Measurements from ENCODE around the gene ANXA10. TPM values are rescaled to one million over a fixed set of nuclear protein-coding genes. Genes with fewer than 3 reads are reported as not detected.

ANXA10 gene
- total and polyA plus RNA-seq, 2 experiments from 2014 or later: not detected

DNA sequence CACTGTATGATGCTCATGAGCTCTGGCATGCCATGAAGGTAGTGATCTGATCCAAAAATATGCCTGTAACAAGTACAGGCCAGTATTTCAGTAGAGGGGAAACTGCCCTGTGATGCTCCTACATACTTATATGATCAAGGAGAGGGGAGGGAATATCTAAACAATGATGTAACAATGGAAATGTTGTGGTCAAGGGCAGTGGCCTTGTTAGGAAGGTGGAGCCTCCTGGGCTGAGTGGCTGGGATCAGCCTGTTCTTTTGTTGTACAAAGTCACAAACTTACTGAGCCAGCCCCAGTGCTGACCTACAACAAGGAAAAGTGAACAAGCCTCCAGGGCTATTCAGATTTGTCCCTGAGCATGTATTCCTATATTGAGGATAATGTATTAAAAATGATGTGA lies 70.3 kb downstream of the ANXA10 start:
- no peaks in the 10 kb centered on the region for H3K4me1 Mint-ChIP-seq
- TF ChIP-seq JUNB (IDR thresholded peaks at IDR 0.05; ENCODE audit: unreplicated experiment) (no peak), ZNF331 (CRISPR knock-in tag; IDR thresholded peaks at IDR 0.05; ENCODE audit: low read depth) (no peak), CREB1 (CRISPR knock-in tag; IDR thresholded peaks at IDR 0.05; ENCODE audit: low read depth) (no peak), STAT1 (IDR thresholded peaks at IDR 0.05; ENCODE audit: unreplicated experiment) (no peak)
- TF ChIP-seq, protein P1, sequence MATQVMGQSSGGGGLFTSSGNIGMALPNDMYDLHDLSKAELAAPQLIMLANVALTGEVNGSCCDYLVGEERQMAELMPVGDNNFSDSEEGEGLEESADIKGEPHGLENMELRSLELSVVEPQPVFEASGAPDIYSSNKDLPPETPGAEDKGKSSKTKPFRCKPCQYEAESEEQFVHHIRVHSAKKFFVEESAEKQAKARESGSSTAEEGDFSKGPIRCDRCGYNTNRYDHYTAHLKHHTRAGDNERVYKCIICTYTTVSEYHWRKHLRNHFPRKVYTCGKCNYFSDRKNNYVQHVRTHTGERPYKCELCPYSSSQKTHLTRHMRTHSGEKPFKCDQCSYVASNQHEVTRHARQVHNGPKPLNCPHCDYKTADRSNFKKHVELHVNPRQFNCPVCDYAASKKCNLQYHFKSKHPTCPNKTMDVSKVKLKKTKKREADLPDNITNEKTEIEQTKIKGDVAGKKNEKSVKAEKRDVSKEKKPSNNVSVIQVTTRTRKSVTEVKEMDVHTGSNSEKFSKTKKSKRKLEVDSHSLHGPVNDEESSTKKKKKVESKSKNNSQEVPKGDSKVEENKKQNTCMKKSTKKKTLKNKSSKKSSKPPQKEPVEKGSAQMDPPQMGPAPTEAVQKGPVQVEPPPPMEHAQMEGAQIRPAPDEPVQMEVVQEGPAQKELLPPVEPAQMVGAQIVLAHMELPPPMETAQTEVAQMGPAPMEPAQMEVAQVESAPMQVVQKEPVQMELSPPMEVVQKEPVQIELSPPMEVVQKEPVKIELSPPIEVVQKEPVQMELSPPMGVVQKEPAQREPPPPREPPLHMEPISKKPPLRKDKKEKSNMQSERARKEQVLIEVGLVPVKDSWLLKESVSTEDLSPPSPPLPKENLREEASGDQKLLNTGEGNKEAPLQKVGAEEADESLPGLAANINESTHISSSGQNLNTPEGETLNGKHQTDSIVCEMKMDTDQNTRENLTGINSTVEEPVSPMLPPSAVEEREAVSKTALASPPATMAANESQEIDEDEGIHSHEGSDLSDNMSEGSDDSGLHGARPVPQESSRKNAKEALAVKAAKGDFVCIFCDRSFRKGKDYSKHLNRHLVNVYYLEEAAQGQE (IDR thresholded peaks at IDR 0.05; ENCODE audit: unreplicated experiment): no peak
- ATAC-seq: peak; percentile 28; the same call in 1 of the 3 replicates

DNA sequence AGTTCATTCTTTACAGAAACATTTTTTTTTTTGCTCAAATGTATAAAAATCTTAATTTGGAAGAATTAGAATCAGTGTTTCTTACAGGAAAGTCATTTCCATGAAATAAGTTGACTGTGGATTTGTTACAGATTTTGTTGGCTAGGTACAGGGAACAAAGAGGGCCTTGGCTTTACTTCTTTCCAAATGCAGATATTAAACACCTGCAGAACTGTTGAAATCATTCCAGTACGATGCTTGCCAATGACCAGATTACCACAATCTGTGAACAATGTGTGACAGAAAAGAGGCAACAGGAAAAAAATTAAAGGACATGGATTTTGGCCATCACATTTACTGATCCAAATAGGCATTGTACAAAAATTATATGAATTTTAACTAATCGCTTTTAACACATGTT lies 70.8 kb downstream of the ANXA10 start:
- no peak for DNase-seq (ENCODE audit: low spot score)
- TF ChIP-seq ZNF114 (CRISPR knock-in tag; IDR thresholded peaks at IDR 0.05) (no peak), EZH2 (IDR thresholded peaks at IDR 0.05; ENCODE audit: low read depth, unreplicated experiment) (no peak), CREB1 (CRISPR knock-in tag; IDR thresholded peaks at IDR 0.05; ENCODE audit: low read depth) (no peak)
- TF ChIP-seq, protein P2, sequence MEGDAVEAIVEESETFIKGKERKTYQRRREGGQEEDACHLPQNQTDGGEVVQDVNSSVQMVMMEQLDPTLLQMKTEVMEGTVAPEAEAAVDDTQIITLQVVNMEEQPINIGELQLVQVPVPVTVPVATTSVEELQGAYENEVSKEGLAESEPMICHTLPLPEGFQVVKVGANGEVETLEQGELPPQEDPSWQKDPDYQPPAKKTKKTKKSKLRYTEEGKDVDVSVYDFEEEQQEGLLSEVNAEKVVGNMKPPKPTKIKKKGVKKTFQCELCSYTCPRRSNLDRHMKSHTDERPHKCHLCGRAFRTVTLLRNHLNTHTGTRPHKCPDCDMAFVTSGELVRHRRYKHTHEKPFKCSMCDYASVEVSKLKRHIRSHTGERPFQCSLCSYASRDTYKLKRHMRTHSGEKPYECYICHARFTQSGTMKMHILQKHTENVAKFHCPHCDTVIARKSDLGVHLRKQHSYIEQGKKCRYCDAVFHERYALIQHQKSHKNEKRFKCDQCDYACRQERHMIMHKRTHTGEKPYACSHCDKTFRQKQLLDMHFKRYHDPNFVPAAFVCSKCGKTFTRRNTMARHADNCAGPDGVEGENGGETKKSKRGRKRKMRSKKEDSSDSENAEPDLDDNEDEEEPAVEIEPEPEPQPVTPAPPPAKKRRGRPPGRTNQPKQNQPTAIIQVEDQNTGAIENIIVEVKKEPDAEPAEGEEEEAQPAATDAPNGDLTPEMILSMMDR (conservative IDR thresholded peaks at IDR 0.05; ENCODE audit: low read depth in 2 of 2): no peak
- TF ChIP-seq, protein P1 (IDR thresholded peaks at IDR 0.05; ENCODE audit: unreplicated experiment): no peak
- TF ChIP-seq, protein P3, sequence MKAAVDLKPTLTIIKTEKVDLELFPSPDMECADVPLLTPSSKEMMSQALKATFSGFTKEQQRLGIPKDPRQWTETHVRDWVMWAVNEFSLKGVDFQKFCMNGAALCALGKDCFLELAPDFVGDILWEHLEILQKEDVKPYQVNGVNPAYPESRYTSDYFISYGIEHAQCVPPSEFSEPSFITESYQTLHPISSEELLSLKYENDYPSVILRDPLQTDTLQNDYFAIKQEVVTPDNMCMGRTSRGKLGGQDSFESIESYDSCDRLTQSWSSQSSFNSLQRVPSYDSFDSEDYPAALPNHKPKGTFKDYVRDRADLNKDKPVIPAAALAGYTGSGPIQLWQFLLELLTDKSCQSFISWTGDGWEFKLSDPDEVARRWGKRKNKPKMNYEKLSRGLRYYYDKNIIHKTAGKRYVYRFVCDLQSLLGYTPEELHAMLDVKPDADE (IDR thresholded peaks at IDR 0.05): no peak

More for the DNA sequence above, 70.3 kb downstream of the ANXA10 start:
- H3K27ac Mint-ChIP-seq: no peak overlapping the region
- H3F3A ChIP-seq (replicated peaks; ENCODE audit: low read depth): no peaks in the 10 kb centered on the region
- no peak overlapping the region for H3K4me3 ChIP-seq
- peaks cover 8% of the 10 kb centered on the region; the same call in 2 of the 3 replicates for H3K36me3 Mint-ChIP-seq (ENCODE audit: low read depth)
- H2AFZ ChIP-seq: 0 out of 2 replicates have a peak overlapping the region, but pooled peaks have one; percentile 30
- peaks cover 16% of the 10 kb centered on the region for H3K9me3 Mint-ChIP-seq
- no peaks in the 10 kb centered on the region for H3K27me3 Mint-ChIP-seq (ENCODE audit: insufficient read depth, low read depth, poor library complexity)
- no peaks in the 10 kb centered on the region for H3K36me3 ChIP-seq (ENCODE audit: insufficient read depth)
- peaks cover 8% of the 10 kb centered on the region; the same call in 1 of the 2 replicates for H3K9me2 ChIP-seq (ENCODE audit: insufficient read depth)
- no peak overlapping the region for H3K4me3 Mint-ChIP-seq
- no peaks in the 10 kb centered on the region for H3K27me3 ChIP-seq (ENCODE audit: insufficient read depth)
- no peaks in the 10 kb centered on the region for H4K20me1 ChIP-seq (replicated peaks; ENCODE audit: insufficient read depth)
- no peaks in the 10 kb centered on the region for H3K4me1 ChIP-seq (ENCODE audit: insufficient read depth)
- DNase-seq (ENCODE audit: low spot score): no peak
- H3K27ac ChIP-seq (ENCODE audit: low read depth): no peak overlapping the region
- H3K79me2 ChIP-seq (replicated peaks; ENCODE audit: insufficient read depth): no peaks in the 10 kb centered on the region
- H3K4me2 ChIP-seq: no peak overlapping the region

More for the DNA sequence above, 70.8 kb downstream of the ANXA10 start:
- H3K79me2 ChIP-seq (replicated peaks; ENCODE audit: insufficient read depth): no peaks in the 10 kb centered on the region
- ATAC-seq: no peak
- H3K9me2 ChIP-seq (ENCODE audit: insufficient read depth): peaks cover 8% of the 10 kb centered on the region; the same call in 1 of the 2 replicates
- no peaks in the 10 kb centered on the region for H3K4me1 ChIP-seq (ENCODE audit: insufficient read depth)
- no peaks in the 10 kb centered on the region for H3K36me3 ChIP-seq (ENCODE audit: insufficient read depth)
- no peaks in the 10 kb centered on the region for H3K27me3 ChIP-seq (ENCODE audit: insufficient read depth)
- H4K20me1 ChIP-seq (replicated peaks; ENCODE audit: insufficient read depth): no peaks in the 10 kb centered on the region
- H3K4me2 ChIP-seq: no peak overlapping the region
- Mint-ChIP-seq H3K36me3 (ENCODE audit: low read depth) (peaks cover 8% of the 10 kb centered on the region; the same call in 2 of the 3 replicates), H3K27ac (no peak overlapping the region), H3K4me1 (no peaks in the 10 kb centered on the region), H3K27me3 (ENCODE audit: insufficient read depth, low read depth, poor library complexity) (no peaks in the 10 kb centered on the region), H3K9me3 (peaks cover 16% of the 10 kb centered on the region), H3K4me3 (no peak overlapping the region)
- no peak overlapping the region for H2AFZ ChIP-seq
- no peaks in the 10 kb centered on the region for H3F3A ChIP-seq (replicated peaks; ENCODE audit: low read depth)
- H3K4me3 ChIP-seq: no peak overlapping the region
- H3K27ac ChIP-seq (ENCODE audit: low read depth): no peak overlapping the region

Measured in GM23338 (cell line).